Upper lobe of left lung (tissue), 6 donors: ENCODE data around the gene LTBP2. TPM values are rescaled to one million over a fixed set of nuclear protein-coding genes. Genes with fewer than 3 reads are reported as not detected.
A peak's percentile ranks its signal among the peaks of the same experiment; 100 is the strongest.

Experiments
- ATAC-seq, 2 donors: fragments of 200-7000 bp; cut with Tn5 transposase; one replicate each; pipeline ENCODE4 v1.9.1; 2022; ENCODE audit warnings: mild to moderate bottlenecking in 2 of 2, moderate library complexity in 2 of 2; ENCODE audit not compliant: low FRiP score in 2 of 2
- DNase-seq, 2 donors: peaks; one replicate each; pipeline ENCODE4 v3.0.0-alpha.2; 2019 to 2020
- H3K27ac ChIP-seq, 4 donors: fragments of 200-600 bp; sonication (generic); one replicate each; pipeline ENCODE4 v1.5.1; 2016 to 2019
- H3K27me3 ChIP-seq, 4 donors: fragments of 200-600 bp; sonication (generic); one replicate each; pipeline ENCODE4 v1.5.1; 2017 to 2019
- H3K36me3 ChIP-seq, 4 donors: fragments of 200-600 bp; sonication (generic); one replicate each; pipeline ENCODE4 v1.5.1; 2016 to 2019
- H3K4me1 ChIP-seq, 4 donors: fragments of 200-600 bp; sonication (generic); one replicate each; pipeline ENCODE4 v1.5.1; 2018 to 2019
- H3K4me3 ChIP-seq, 4 donors: fragments of 200-600 bp; sonication (generic); one replicate each; pipeline ENCODE4 v1.5.1; 2017 to 2019; ENCODE audit warnings: mild to moderate bottlenecking in 2 of 4, moderate library complexity in 1 of 4
- H3K9me3 ChIP-seq, 4 donors: fragments of 200-600 bp; sonication (generic); one replicate each; pipeline ENCODE4 v1.5.1; 2018 to 2019
- EP300 ChIP-seq, 4 donors: sonication (generic); formaldehyde crosslinking; IDR thresholded peaks; one replicate each; pipeline ENCODE4 v1.5.1; 2017; ENCODE audit warnings: antibody characterized with exemption in 4 of 4, control low read depth in 2 of 4
- POLR2A ChIP-seq, 4 donors: fragments of 450-650 bp; IDR thresholded peaks; one replicate each; pipeline ENCODE4 v1.5.1; 2016 to 2017; ENCODE audit warnings: antibody characterized with exemption in 4 of 4, mild to moderate bottlenecking in 2 of 4
- POLR2AphosphoS5 ChIP-seq, 2 donors: sonication (generic); formaldehyde crosslinking; IDR thresholded peaks; one replicate each; pipeline ENCODE4 v1.5.1; 2017; ENCODE audit warnings: antibody characterized with exemption in 2 of 2
- WGBS, 2 donors: methylation state at CpG; one replicate each; pipeline ENCODE4 v1.1.5; 2017 to 2018; 5-methylcytosine and 5-hydroxymethylcytosine counted together
- total RNA-seq, 6 donors: library from RNA; depleted of rRNA in 4 of 6; stranded (reverse); fragments of >200 nt in 4 of 6; gene quantifications; one replicate each; pipeline versions ENCODE4 v1.1.0 to v1.2.1, GENCODE V29; 2016 to 2021
- TF ChIP-seq, protein P1 (sequence below), 6 experiments: fragments of 450-650 bp in 4 of 6; fragments of 200-600 bp in 2 of 6; sonication (generic) in 2 of 6; IDR thresholded peaks; one replicate each; pipeline ENCODE4 v1.5.1; 2016 to 2019; ENCODE audit warnings: antibody characterized with exemption in 6 of 6
- donor health status: DM: no; HTN: no; CAD: no; lungs with moderate emphysema.
- donor health status: DM: no; HTN: yes; CAD: no; lungs with severe emphysema.

The LTBP2 gene
- total RNA-seq, 6 donors from 2014 or later: 19.7 to 136 (median 77.6) TPM

DNA sequence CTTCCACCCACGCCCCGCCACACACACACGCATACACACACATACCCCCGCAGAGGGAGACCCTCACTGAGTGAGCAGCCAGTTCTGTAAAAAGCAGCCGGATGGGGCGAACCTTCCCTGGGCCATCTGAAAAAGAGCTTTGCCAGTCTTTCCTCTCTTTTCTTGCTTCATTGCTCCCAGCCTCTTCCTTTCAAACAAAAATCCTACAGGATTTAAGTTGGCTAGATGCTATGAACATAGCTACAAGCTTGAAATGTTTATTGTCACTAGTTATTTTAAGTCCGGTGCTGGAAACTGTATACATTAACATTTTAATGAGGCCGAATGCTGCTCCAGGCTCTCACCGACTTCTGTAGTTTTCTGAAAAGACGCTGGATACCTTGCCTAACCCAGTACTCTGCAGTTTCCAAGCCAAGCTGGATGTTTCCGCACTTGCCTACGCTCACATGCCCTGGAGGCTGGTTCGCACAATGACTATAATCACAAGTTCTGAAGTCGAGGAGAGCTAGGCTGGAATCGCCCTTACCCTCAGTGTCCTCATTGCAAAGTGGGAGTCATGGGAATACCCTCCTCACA is 39.2 kb downstream of the LTBP2 start:
- Histone ChIP-seq H3K9me3 (no peaks in the 10 kb centered on the region), H3K27ac (peak overlapping the region; percentile 70 to 79 (median 73)), H3K36me3 (no peaks in the 10 kb centered on the region), H3K27me3 (no peaks in the 10 kb centered on the region), H3K4me1 (peaks cover 46 to 63% (median 47%) of the 10 kb centered on the region in 4 donors), H3K4me3 (no peak overlapping the region)
- TF ChIP-seq, protein P1, sequence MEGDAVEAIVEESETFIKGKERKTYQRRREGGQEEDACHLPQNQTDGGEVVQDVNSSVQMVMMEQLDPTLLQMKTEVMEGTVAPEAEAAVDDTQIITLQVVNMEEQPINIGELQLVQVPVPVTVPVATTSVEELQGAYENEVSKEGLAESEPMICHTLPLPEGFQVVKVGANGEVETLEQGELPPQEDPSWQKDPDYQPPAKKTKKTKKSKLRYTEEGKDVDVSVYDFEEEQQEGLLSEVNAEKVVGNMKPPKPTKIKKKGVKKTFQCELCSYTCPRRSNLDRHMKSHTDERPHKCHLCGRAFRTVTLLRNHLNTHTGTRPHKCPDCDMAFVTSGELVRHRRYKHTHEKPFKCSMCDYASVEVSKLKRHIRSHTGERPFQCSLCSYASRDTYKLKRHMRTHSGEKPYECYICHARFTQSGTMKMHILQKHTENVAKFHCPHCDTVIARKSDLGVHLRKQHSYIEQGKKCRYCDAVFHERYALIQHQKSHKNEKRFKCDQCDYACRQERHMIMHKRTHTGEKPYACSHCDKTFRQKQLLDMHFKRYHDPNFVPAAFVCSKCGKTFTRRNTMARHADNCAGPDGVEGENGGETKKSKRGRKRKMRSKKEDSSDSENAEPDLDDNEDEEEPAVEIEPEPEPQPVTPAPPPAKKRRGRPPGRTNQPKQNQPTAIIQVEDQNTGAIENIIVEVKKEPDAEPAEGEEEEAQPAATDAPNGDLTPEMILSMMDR (IDR thresholded peaks at IDR 0.05): no peak
- TF ChIP-seq POLR2A (IDR thresholded peaks at IDR 0.05) (no peak), EP300 (IDR thresholded peaks at IDR 0.05) (no peak), POLR2AphosphoS5 (IDR thresholded peaks at IDR 0.05) (no peak)
- DNase-seq (no peak), ATAC-seq (no peak)
- 67 to 68% methylated on average over 13 to 15 of the region's 15 CpGs for WGBS, 2 donors

DNA sequence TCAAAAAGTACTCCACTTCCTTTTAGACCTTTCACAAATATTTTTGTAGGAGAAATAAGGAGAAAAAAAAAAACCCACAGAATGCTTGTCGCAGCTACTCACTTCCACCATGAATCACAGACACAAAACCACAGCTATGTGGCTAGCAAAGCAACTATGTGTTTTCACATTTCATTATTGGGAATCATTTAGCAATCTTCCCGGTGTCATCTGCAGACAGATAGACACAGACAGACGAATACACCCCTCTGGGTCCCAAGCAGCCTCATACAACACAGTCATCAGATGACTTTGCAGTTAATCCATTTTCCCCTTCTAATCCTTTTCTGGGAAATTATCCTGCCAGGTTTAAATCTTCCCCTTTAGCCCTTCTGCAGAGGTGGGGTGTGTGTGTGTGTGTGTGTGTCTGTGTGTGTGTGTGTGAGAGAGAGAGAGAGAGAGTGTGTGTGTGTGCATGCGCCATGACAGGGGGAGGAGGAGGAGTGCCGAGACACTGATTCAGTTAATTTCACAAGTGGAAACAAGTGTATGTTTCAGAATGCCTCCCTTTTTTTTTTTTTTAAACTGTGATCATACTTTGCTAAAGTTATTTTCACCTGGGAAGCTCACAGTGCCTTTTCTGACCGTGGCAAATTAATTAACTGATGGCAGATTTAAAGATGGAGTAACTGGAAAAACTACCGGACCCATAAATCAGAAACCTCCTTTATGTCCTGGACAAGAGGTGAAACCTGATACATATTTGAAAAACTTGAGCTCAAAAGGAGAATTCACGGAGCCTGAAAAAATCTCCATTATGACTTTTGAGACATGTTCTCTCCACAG is 39.9 kb downstream of the LTBP2 start:
- Histone ChIP-seq H3K4me3 (no peak overlapping the region), H3K36me3 (no peaks in the 10 kb centered on the region), H3K9me3 (no peaks in the 10 kb centered on the region), H3K4me1 (peaks cover 46 to 67% (median 49%) of the 10 kb centered on the region in 4 donors), H3K27me3 (no peaks in the 10 kb centered on the region), H3K27ac (peak overlapping the region; percentile 70 to 79 (median 73))
- DNase-seq (no peak), ATAC-seq (peak; percentile 63 to 87)
- peak in 1 of 2 donors; percentile 64 for TF ChIP-seq POLR2AphosphoS5 (IDR thresholded peaks at IDR 0.05)
- TF ChIP-seq POLR2A (IDR thresholded peaks at IDR 0.05): no peak
- 23 to 38% methylated on average over 8 of the region's 8 CpGs for WGBS, 2 donors

DNA sequence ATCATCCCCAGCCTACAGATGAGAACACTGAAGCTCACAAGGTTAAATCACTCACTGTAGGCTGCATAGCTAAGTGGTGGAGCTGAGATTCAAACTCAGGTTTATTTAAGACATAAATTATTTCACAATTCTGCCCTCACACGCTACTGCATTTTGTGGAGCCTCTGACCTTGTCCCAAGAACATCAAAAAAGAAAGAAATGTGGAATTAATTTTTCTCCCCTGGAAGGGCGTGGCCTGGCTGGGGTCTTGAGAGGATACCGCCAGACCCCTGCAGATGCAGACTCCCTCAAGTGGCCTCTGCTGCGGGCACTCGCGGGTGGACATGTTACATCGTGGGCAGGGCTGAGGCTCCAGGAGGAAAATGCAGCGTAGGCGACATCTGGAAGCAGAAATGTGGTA is 40.6 kb downstream of the LTBP2 start:
- peak in 1 of 2 donors; percentile 40 for ATAC-seq
- Histone ChIP-seq H3K27ac (peak overlapping the region; percentile 47 to 79 (median 68)), H3K4me1 (peaks cover 46 to 67% (median 52%) of the 10 kb centered on the region in 4 donors), H3K4me3 (no peak overlapping the region), H3K36me3 (no peaks in the 10 kb centered on the region), H3K27me3 (no peaks in the 10 kb centered on the region), H3K9me3 (no peaks in the 10 kb centered on the region)
- WGBS, 2 donors: 21 to 23% methylated on average over 9 of the region's 9 CpGs
- DNase-seq: no peak
- TF ChIP-seq POLR2AphosphoS5 (IDR thresholded peaks at IDR 0.05): no peak
- no peak for TF ChIP-seq EP300 (IDR thresholded peaks at IDR 0.05)
- TF ChIP-seq, protein P1 (IDR thresholded peaks at IDR 0.05): no peak
- no peak for TF ChIP-seq POLR2A (IDR thresholded peaks at IDR 0.05)

DNA sequence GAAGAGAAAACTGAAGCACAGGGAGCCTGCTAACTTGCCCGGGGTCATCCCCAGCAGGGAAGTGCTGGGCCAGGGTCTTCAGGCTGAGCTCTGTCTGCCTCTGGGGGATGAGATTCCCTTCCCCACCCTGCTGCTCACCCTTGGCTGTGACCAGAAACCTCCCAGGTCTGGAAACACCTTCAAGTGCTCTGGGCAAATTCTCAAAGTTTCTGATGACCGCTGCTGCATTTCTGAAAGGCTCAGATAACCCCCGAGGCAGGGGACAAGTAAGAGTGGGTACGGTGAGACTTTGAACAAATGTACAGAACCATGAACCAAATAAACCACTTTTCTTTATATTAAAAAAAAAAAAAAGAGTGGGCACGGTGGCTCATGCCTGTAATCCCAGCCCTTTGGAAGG is 41.3 kb downstream of the LTBP2 start:
- H3K4me1 ChIP-seq: peaks cover 46 to 67% (median 53%) of the 10 kb centered on the region in 4 donors
- no peaks in the 10 kb centered on the region for H3K36me3 ChIP-seq
- H3K27ac ChIP-seq: peak overlapping the region; percentile 55 to 79 (median 68)
- DNase-seq: no peak
- TF ChIP-seq, protein P1 (IDR thresholded peaks at IDR 0.05): no peak
- TF ChIP-seq POLR2A (IDR thresholded peaks at IDR 0.05): no peak
- no peaks in the 10 kb centered on the region for H3K27me3 ChIP-seq
- no peak for ATAC-seq
- no peak overlapping the region for H3K4me3 ChIP-seq
- WGBS, 2 donors: 72 to 75% methylated on average over 5 of the region's 5 CpGs
- H3K9me3 ChIP-seq: no peaks in the 10 kb centered on the region

DNA sequence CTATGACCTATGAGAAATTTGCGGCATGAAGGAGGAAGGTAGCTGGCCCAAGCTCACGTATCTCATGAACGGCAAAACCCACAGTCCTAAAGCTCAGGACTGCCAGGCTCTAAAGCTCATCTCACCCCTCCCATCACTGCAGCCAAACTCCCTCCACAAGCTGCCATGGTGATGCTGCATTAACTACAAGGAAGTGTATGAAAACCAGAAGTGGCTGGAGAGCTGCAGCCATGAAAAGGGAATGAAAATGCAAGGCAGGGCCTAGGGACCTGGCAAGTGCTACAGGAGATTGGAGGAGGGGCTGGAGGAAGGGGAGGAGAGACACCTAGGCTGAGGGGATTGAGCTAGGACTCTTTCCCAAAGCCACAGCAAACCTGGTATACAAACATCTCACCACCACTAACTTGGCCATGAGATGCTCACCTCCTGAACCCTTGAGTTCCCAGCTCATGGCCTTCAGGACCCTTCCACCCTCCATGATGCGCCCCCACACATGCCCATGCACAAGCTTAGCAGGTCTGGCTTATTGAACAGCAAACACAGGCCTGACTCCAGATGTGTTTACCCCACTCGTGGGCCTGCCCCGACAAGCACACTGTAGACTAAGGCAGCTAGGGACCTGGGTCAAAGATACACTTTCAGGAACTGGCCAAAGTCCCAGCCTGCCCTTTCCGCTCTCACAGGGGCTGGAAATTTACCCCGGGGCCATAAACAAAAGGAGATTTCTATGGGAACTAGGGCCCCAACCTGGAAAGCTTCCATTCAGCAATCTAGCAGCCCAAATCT is 42.0 kb downstream of the LTBP2 start:
- no peaks in the 10 kb centered on the region for H3K36me3 ChIP-seq
- TF ChIP-seq POLR2AphosphoS5 (IDR thresholded peaks at IDR 0.05) (no peak), EP300 (IDR thresholded peaks at IDR 0.05) (no peak), POLR2A (IDR thresholded peaks at IDR 0.05) (no peak)
- TF ChIP-seq, protein P1 (IDR thresholded peaks at IDR 0.05): no peak
- peaks cover 44 to 62% (median 50%) of the 10 kb centered on the region in 4 donors for H3K4me1 ChIP-seq
- H3K27me3 ChIP-seq: no peaks in the 10 kb centered on the region
- 50 to 80% methylated on average over 5 to 7 of the region's 8 CpGs for WGBS, 2 donors
- no peak for DNase-seq
- no peak for ATAC-seq
- H3K4me3 ChIP-seq: no peak overlapping the region
- no peaks in the 10 kb centered on the region for H3K9me3 ChIP-seq
- peak overlapping the region; percentile 55 to 79 (median 68) for H3K27ac ChIP-seq
